Smooth muscle cell of the brain vasculature (primary cell): ENCODE results near the gene DOLK.

Experiments used
- DNase-seq: peaks from one replicate; pipeline ENCODE4 v3.0.0-alpha.2; 2012; ENCODE audit warnings: low read depth, low spot score

Gene DOLK

GRCh38 chr9:128933731-128934130 is 13.7 kb downstream of the DOLK start:
- no peak for DNase-seq

GRCh38 chr9:128929560-128929959 is 17.8 kb downstream of the DOLK start:
- no peak for DNase-seq

- DNase-seq = no peak
Observed at GRCh38 chr9:128928624-128929023, 18.8 kb downstream of the DOLK start.

GRCh38 chr9:128927731-128928411 is 19.5 kb downstream of the DOLK start:
- DNase-seq = no peak

- no peak for DNase-seq
Observed at GRCh38 chr9:128923493-128923883, 23.9 kb downstream of the DOLK start.

- no peak for DNase-seq
Observed at GRCh38 chr9:128921881-128922763, 25.3 kb downstream of the DOLK start.

- DNase-seq = no peak
Observed at GRCh38 chr9:128920381-128921058, 26.9 kb downstream of the DOLK start, which contains the start of gene PHYHD1. Gene PHYHD1, plus strand, starts transcription at chr9:128920982. Its CDS starts 1,342 bp downstream, at chr9:128922324.

GRCh38 chr9:128919402-128920089 is 27.9 kb downstream of the DOLK start:
- DNase-seq = no peak

GRCh38 chr9:128918921-128919320 is 28.5 kb downstream of the DOLK start:
- no peak for DNase-seq

GRCh38 chr9:128917151-128917849 is 30.1 kb downstream of the DOLK start:
- peak; percentile 44 for DNase-seq

- DNase-seq = no peak
Observed at GRCh38 chr9:128916745-128917144, 30.7 kb downstream of the DOLK start.

- DNase-seq = no peak
Observed at GRCh38 chr9:128916204-128916603, 31.2 kb downstream of the DOLK start.

GRCh38 chr9:128913995-128914772 is 33.2 kb downstream of the DOLK start:
- DNase-seq = no peak

- no peak for DNase-seq
Observed at GRCh38 chr9:128913048-128913900, 34.1 kb downstream of the DOLK start.

GRCh38 chr9:128912270-128912853 is 35.0 kb downstream of the DOLK start:
- DNase-seq = no peak

- no peak for DNase-seq
Observed at GRCh38 chr9:128911529-128912035, 35.8 kb downstream of the DOLK start.

- DNase-seq = no peak
Observed at GRCh38 chr9:128910906-128911305, 36.5 kb downstream of the DOLK start.

GRCh38 chr9:128909859-128910258 is 37.5 kb downstream of the DOLK start:
- no peak for DNase-seq

GRCh38 chr9:128908372-128908771 is 39.0 kb downstream of the DOLK start:
- DNase-seq = no peak
